Colonic mucosa (tissue), 4 donors: ENCODE measurements around the gene FBP1. TPM values are rescaled to one million over a fixed set of nuclear protein-coding genes. Genes with fewer than 3 reads are reported as not detected.

Source experiments
- DNase-seq: peaks from one replicate; pipeline ENCODE4 v3.0.0-alpha.2; 2020
- H3K27ac ChIP-seq: fragments of 200-600 bp; one replicate; pipeline ENCODE4 v1.8.0; 2021
- H3K27me3 ChIP-seq: fragments of 200-600 bp; one replicate; pipeline ENCODE4 v1.8.0; 2021
- H3K36me3 ChIP-seq: fragments of 200-600 bp; one replicate; pipeline ENCODE4 v1.8.0; 2021
- H3K4me1 ChIP-seq: fragments of 200-600 bp; one replicate; pipeline ENCODE4 v1.8.0; 2021; ENCODE audit warnings: mild to moderate bottlenecking
- H3K4me3 ChIP-seq: fragments of 200-600 bp; one replicate; pipeline ENCODE4 v1.8.0; 2021
- H3K9ac ChIP-seq, 2 donors: one replicate each; pipeline ENCODE4 v1.7.0; 2013; ENCODE audit warnings: control low read depth in 2 of 2, low read depth in 2 of 2, low read length in 2 of 2
- H3K9me3 ChIP-seq: fragments of 200-600 bp; one replicate; pipeline ENCODE4 v1.8.0; 2021
- intact Hi-C: fragments of 100-400 bp; cut with DNase I; formaldehyde crosslinking; loops from one replicate; pipeline ENCODE4 v1.14.1; 2022
- total RNA-seq, 2 donors: library from RNA; stranded (reverse); fragmentation: NEBNext Ultra II Directional in 1 of 2; extraction: Animal tissue kit (Norgen Biotek cat#: 25700) in 1 of 2; gene quantifications; one replicate each; pipeline ENCODE4 v1.2.1, GENCODE V29; 2021
- TF ChIP-seq, protein P1 (sequence below): fragments of 200-600 bp; IDR thresholded peaks from one replicate; pipeline ENCODE4 v1.8.0; 2022; ENCODE audit warnings: antibody characterized with exemption, mild to moderate bottlenecking
- donor health status: healthy.
- donor health status: DM: no; HTN: no; CAD: no.
- donor health status: DM: no; HTN: no; CAD: no.

Gene FBP1
- total RNA-seq, 2 donors from 2014 or later = 43.8 to 51.4 TPM

DNA sequence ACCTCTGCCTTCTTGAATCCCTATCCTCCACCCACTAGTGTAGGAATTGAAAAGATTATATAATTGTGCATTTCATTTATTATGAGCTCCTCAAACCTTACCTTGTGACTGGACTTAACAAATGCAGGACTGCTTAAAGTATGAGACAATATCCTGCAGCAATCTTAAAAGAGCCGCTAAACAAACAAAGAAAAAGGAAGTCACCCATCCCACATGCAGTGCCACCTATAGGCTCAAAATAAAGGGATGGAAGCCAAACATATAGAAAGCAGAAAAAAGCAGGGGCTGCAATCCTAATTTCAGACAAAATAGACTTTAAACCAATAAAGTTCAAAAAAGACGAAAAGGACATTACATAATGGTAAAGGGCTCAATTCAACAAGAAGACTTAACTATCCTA, 75.8 kb downstream of the FBP1 start:
- intact Hi-C loops = no loop called here
- DNase-seq = no peak
- Histone ChIP-seq H3K9me3 (no peaks in the 10 kb centered on the region), H3K36me3 (no peaks in the 10 kb centered on the region), H3K4me1 (no peaks in the 10 kb centered on the region), H3K27me3 (no peaks in the 10 kb centered on the region), H3K4me3 (no peak overlapping the region), H3K27ac (no peak overlapping the region), H3K9ac (no peak overlapping the region)
- TF ChIP-seq, protein P1, sequence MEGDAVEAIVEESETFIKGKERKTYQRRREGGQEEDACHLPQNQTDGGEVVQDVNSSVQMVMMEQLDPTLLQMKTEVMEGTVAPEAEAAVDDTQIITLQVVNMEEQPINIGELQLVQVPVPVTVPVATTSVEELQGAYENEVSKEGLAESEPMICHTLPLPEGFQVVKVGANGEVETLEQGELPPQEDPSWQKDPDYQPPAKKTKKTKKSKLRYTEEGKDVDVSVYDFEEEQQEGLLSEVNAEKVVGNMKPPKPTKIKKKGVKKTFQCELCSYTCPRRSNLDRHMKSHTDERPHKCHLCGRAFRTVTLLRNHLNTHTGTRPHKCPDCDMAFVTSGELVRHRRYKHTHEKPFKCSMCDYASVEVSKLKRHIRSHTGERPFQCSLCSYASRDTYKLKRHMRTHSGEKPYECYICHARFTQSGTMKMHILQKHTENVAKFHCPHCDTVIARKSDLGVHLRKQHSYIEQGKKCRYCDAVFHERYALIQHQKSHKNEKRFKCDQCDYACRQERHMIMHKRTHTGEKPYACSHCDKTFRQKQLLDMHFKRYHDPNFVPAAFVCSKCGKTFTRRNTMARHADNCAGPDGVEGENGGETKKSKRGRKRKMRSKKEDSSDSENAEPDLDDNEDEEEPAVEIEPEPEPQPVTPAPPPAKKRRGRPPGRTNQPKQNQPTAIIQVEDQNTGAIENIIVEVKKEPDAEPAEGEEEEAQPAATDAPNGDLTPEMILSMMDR = no peak

DNA sequence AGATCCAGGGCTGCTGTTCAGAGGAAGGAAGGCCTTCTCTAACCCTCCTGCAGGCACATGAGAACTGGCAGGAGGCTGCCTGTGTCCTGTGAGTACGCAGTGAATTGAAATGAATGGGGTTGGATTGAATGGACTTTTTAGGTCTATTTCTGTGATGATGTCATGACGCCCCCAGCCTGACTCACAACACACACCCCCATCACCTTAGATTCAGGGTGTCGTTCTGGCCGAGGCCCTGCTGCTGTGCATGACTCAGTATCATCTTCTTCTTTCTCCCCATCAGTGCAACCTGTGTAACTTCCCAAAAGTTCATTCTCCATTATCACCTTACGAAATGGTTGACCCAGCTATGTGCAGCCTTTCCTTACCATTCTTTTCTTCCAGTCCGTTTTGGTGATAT, 79.1 kb downstream of the FBP1 start:
- Histone ChIP-seq H3K27me3 (no peaks in the 10 kb centered on the region), H3K9ac (no peak overlapping the region), H3K36me3 (no peaks in the 10 kb centered on the region), H3K27ac (no peak overlapping the region), H3K9me3 (no peaks in the 10 kb centered on the region), H3K4me1 (no peaks in the 10 kb centered on the region), H3K4me3 (no peak overlapping the region)
- DNase-seq = no peak
- TF ChIP-seq, protein P1 = no peak
- intact Hi-C loops = no loop called here

DNA sequence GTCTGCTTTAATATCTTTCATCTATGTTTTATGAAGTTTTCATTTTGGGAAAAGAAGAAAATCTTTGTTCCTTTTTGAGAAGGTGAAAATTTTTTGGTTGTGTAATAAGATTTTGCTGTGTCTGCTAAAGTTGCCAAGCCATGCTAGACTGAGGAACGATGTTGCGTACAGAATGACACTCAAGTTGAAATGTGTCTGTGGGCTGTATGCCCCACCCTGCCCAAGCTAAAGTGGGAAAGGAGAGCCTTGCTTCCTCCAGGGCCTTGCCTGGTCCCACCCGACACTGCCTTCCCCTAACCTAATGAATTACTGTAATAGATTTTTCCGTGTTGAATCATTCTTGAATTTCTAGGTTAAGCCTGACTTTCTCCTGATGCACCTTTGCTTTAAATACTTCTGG, 81.9 kb downstream of the FBP1 start:
- Histone ChIP-seq H3K27ac (no peak overlapping the region), H3K9ac (no peak overlapping the region), H3K9me3 (no peaks in the 10 kb centered on the region), H3K4me1 (no peaks in the 10 kb centered on the region), H3K36me3 (no peaks in the 10 kb centered on the region), H3K4me3 (no peak overlapping the region), H3K27me3 (no peaks in the 10 kb centered on the region)
- TF ChIP-seq, protein P1 = no peak
- intact Hi-C loops = loop anchor here (5.0 kb wide), 1 partner anchor 65 kb away; no protein-coding TSS in a partner anchor
- DNase-seq = no peak

DNA sequence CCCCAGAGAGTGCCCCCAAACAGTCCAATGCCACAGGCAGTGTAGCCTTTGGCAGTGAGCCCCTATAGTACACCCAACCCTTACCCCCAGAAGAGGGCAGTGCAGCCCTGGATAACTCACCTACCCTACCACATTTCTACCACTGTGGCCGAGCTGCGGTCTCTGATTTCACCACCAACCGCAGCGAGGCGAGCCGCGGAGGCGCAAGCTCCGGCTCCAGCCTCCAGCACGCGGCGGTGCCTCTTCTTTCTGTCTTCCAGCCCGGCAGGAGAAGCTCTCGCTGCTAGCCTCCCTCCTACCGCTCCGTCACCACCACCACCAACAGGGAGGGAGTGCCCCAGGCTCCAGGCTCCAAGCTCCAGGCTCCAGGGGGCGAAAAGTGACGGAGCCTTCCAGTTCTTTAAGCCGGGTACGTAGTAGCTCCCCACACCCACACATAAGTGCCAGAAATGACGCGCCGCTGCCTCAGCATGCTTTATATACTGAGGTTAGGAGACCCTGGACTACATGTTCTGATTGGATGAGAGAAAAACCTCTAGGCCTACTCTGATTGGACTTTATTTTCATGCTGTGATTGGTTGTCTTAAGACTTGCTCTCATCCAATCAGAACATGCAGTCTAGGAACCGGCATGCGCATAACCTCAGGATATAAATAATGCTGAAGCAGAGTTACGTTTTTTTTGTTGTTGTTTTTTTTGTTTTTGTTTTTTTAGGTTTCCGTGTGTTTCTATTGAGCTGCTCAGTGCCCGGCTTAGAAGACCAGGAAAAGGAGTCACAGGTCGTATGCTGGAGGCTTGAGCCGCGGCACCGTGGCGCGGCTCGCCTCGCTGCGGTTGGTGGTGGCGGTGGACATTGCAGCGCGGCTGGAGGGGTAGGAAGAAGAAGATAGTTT, 84.6 kb downstream of the FBP1 start, which contains the start of gene PCAT7:
TSS of gene PCAT7 (plus strand) at position 645 of the 893 bp plus-strand sequence.
- Histone ChIP-seq H3K27ac (peak within 1 kb of the TSS; percentile 85), H3K36me3 (no peaks in the 10 kb centered on the region), H3K4me1 (no peaks in the 10 kb centered on the region), H3K27me3 (no peaks in the 10 kb centered on the region), H3K9me3 (no peaks in the 10 kb centered on the region), H3K4me3 (peak within 1 kb of the TSS; percentile 44), H3K9ac (peak within 1 kb of the TSS; percentile 32 to 87)
- peak; percentile 85 for DNase-seq
- intact Hi-C loops = loop anchor here (5.0 kb wide), 2 partner anchors 48 to 68 kb away; no protein-coding TSS in a partner anchor
- TF ChIP-seq, protein P1 = peak; percentile 42

DNA sequence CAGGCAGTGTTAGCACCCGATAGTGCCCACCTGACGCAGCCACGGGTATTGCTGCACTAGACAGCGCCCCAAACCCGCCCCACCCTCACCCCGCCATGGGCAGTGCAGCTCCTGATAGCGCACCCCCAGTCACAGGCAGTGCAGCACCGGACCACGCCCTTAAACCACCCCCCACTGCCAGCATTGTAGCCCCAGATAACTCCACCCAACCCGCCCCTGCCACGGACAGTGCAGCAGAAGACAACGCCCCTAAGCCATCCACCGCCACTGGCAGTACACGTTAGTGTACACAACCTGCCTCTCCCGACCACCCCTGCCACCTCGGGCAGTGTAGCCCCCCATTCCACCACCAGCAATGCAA, 85.3 kb downstream of the FBP1 start:
- no peaks in the 10 kb centered on the region for H3K4me1 ChIP-seq
- TF ChIP-seq, protein P1 = no peak
- no peaks in the 10 kb centered on the region for H3K9me3 ChIP-seq
- H3K27me3 ChIP-seq = no peaks in the 10 kb centered on the region
- intact Hi-C loops = loop anchor here (5.0 kb wide), 1 partner anchor 48 kb away; no protein-coding TSS in a partner anchor
- H3K4me3 ChIP-seq = peak overlapping the region; percentile 44
- no peaks in the 10 kb centered on the region for H3K36me3 ChIP-seq
- H3K27ac ChIP-seq = peak overlapping the region; percentile 85
- DNase-seq = peak; percentile 72
- peak overlapping the region in 1 of 2 donors; percentile 87 for H3K9ac ChIP-seq

Other genes with a start within 250 kb of the FBP1 start
- gene PCAT7, start 84.4 kb downstream of the FBP1 start, total RNA-seq = 1 to 10 TPM; 2.1 to 2.5 TPM
- not detected for gene FBP2, start 45.7 kb downstream of the FBP1 start, total RNA-seq
- gene AOPEP, start 87.2 kb upstream of the FBP1 start, total RNA-seq = 10 to 100 TPM; 38.4 to 43.2 TPM